ENCODE data around the gene GPR25. TPM values are rescaled to one million over a fixed set of nuclear protein-coding genes. Genes with fewer than 3 reads are reported as not detected.

GPR25 gene
- total and polyA plus RNA-seq, 10 of the 15 experiments (the other 5 are each of a cell fraction or from before 2014, with no cell fraction given): not detected

- TF ChIP-seq, protein P1, sequence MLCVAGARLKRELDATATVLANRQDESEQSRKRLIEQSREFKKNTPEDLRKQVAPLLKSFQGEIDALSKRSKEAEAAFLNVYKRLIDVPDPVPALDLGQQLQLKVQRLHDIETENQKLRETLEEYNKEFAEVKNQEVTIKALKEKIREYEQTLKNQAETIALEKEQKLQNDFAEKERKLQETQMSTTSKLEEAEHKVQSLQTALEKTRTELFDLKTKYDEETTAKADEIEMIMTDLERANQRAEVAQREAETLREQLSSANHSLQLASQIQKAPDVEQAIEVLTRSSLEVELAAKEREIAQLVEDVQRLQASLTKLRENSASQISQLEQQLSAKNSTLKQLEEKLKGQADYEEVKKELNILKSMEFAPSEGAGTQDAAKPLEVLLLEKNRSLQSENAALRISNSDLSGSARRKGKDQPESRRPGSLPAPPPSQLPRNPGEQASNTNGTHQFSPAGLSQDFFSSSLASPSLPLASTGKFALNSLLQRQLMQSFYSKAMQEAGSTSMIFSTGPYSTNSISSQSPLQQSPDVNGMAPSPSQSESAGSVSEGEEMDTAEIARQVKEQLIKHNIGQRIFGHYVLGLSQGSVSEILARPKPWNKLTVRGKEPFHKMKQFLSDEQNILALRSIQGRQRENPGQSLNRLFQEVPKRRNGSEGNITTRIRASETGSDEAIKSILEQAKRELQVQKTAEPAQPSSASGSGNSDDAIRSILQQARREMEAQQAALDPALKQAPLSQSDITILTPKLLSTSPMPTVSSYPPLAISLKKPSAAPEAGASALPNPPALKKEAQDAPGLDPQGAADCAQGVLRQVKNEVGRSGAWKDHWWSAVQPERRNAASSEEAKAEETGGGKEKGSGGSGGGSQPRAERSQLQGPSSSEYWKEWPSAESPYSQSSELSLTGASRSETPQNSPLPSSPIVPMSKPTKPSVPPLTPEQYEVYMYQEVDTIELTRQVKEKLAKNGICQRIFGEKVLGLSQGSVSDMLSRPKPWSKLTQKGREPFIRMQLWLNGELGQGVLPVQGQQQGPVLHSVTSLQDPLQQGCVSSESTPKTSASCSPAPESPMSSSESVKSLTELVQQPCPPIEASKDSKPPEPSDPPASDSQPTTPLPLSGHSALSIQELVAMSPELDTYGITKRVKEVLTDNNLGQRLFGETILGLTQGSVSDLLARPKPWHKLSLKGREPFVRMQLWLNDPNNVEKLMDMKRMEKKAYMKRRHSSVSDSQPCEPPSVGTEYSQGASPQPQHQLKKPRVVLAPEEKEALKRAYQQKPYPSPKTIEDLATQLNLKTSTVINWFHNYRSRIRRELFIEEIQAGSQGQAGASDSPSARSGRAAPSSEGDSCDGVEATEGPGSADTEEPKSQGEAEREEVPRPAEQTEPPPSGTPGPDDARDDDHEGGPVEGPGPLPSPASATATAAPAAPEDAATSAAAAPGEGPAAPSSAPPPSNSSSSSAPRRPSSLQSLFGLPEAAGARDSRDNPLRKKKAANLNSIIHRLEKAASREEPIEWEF (IDR thresholded peaks at IDR 0.05; ENCODE audit: insufficient replicate concordance, low read depth, low read length): no peak
- peak; percentile 88 for TF ChIP-seq RELA (IDR thresholded peaks at IDR 0.05; ENCODE audit: borderline replicate concordance, partially characterized antibody)
- TF ChIP-seq NKRF (conservative IDR thresholded peaks at IDR 0.05): peak; percentile 46; the same call in 1 of the 2 replicates
- TF ChIP-seq SMC3 (IDR thresholded peaks at IDR 0.05; ENCODE audit: borderline replicate concordance, low read length): no peak
- TF ChIP-seq, protein P2, sequence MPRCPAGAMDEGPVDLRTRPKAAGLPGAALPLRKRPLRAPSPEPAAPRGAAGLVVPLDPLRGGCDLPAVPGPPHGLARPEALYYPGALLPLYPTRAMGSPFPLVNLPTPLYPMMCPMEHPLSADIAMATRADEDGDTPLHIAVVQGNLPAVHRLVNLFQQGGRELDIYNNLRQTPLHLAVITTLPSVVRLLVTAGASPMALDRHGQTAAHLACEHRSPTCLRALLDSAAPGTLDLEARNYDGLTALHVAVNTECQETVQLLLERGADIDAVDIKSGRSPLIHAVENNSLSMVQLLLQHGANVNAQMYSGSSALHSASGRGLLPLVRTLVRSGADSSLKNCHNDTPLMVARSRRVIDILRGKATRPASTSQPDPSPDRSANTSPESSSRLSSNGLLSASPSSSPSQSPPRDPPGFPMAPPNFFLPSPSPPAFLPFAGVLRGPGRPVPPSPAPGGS (IDR thresholded peaks at IDR 0.05; ENCODE audit: borderline replicate concordance, insufficient read depth, low read depth, low read length, poor library complexity, severe bottlenecking): peak; percentile 69
- TF ChIP-seq MTA3 (IDR thresholded peaks at IDR 0.05; ENCODE audit: borderline replicate concordance, low read length): peak; percentile 78; the same call in 1 of the 2 replicates
- no peak for TF ChIP-seq E2F4 (IDR thresholded peaks at IDR 0.05; ENCODE audit: low read depth, low read length)
- no peak for TF ChIP-seq TAF1 (IDR thresholded peaks at IDR 0.05; ENCODE audit: borderline replicate concordance, low read depth, low read length)
- TF ChIP-seq CBX5 (IDR thresholded peaks at IDR 0.05; ENCODE audit: low read depth): no peak
- TF ChIP-seq KAT2A (conservative IDR thresholded peaks at IDR 0.05; ENCODE audit: control insufficient read depth, low read depth, low read length): no peak
- no peak for TF ChIP-seq TCF7 (IDR thresholded peaks at IDR 0.05; ENCODE audit: borderline replicate concordance)
- 0 out of 2 replicates have a peak, but pooled peaks have one; percentile 27 for TF ChIP-seq ZNF207 (IDR thresholded peaks at IDR 0.05; ENCODE audit: borderline replicate concordance)
- peak; percentile 99 for TF ChIP-seq RUNX3 (IDR thresholded peaks at IDR 0.05; ENCODE audit: low read length)
- no peak for TF ChIP-seq RB1 (IDR thresholded peaks at IDR 0.05; ENCODE audit: borderline replicate concordance)
- no peak for TF ChIP-seq YY1 (IDR thresholded peaks at IDR 0.05; ENCODE audit: low read depth, low read length)
- TF ChIP-seq SREBF2 (IDR thresholded peaks at IDR 0.05; ENCODE audit: low read length): no peak
- TF ChIP-seq, protein P3, sequence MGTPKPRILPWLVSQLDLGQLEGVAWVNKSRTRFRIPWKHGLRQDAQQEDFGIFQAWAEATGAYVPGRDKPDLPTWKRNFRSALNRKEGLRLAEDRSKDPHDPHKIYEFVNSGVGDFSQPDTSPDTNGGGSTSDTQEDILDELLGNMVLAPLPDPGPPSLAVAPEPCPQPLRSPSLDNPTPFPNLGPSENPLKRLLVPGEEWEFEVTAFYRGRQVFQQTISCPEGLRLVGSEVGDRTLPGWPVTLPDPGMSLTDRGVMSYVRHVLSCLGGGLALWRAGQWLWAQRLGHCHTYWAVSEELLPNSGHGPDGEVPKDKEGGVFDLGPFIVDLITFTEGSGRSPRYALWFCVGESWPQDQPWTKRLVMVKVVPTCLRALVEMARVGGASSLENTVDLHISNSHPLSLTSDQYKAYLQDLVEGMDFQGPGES (IDR thresholded peaks at IDR 0.05): no peak
- peak; percentile 84 for TF ChIP-seq PAX5 (IDR thresholded peaks at IDR 0.05; ENCODE audit: borderline replicate concordance, low read depth, low read length)
- TF ChIP-seq SP1 (IDR thresholded peaks at IDR 0.05; ENCODE audit: low read depth, low read length): peak; percentile 79
- no peak for TF ChIP-seq MXI1 (IDR thresholded peaks at IDR 0.05; ENCODE audit: low read depth, low read length)
- no peak for TF ChIP-seq HDAC6 (IDR thresholded peaks at IDR 0.05; ENCODE audit: unreplicated experiment)
These were observed 15.6 kb downstream of the GPR25 start (continued) for GRCh38 chr1:200888349-200888838.
